Osteocyte (in vitro differentiated cells): ENCODE data around the gene USP49. TPM values are rescaled to one million over a fixed set of nuclear protein-coding genes. Genes with fewer than 3 reads are reported as not detected.

Source experiments
- DNase-seq: peaks from one replicate; pipeline ENCODE4 v3.0.0; 2021; ENCODE audit warnings: mixed read lengths; ENCODE audit not compliant: unreplicated experiment; ENCODE audit errors: extremely low spot score
- H3K27ac Mint-ChIP-seq: one replicate; pipeline ENCODE4 v1.8.0; 2021; ENCODE audit warnings: mild to moderate bottlenecking, mixed read lengths; ENCODE audit not compliant: unreplicated experiment
- H3K27me3 Mint-ChIP-seq: one replicate; pipeline ENCODE4 v1.8.0; 2021; ENCODE audit warnings: mixed read lengths; ENCODE audit not compliant: unreplicated experiment
- H3K36me3 Mint-ChIP-seq: one replicate; pipeline ENCODE4 v1.8.0; 2021; ENCODE audit warnings: mixed read lengths; ENCODE audit not compliant: unreplicated experiment
- H3K4me1 Mint-ChIP-seq: one replicate; pipeline ENCODE4 v1.8.0; 2021; ENCODE audit warnings: mixed read lengths; ENCODE audit not compliant: unreplicated experiment
- H3K4me3 Mint-ChIP-seq: one replicate; pipeline ENCODE4 v1.8.0; 2021; ENCODE audit warnings: mild to moderate bottlenecking, moderate library complexity, mixed read lengths; ENCODE audit not compliant: unreplicated experiment
- H3K9me3 Mint-ChIP-seq: one replicate; pipeline ENCODE4 v1.8.0; 2021; ENCODE audit warnings: mixed read lengths; ENCODE audit not compliant: unreplicated experiment
- CTCF ChIP-seq: fragments of 200-600 bp; sonication (generic); IDR thresholded peaks from 2 replicates; pipeline ENCODE4 v1.5.0; 2021; ENCODE audit warnings: antibody characterized with exemption, mild to moderate bottlenecking, moderate library complexity
- total RNA-seq: library from RNA; stranded (reverse); gene quantifications from 2 replicates; pipeline ENCODE4 v1.2.1, GENCODE V29; 2021

Gene USP49
- total RNA-seq, 1 donor from 2014 or later = 5.2 TPM

GRCh38 chr6:41758641-41759035 is 136.5 kb downstream of the USP49 start:
- no peaks in the 10 kb centered on the region for H3K4me1 Mint-ChIP-seq
- H3K36me3 Mint-ChIP-seq = no peaks in the 10 kb centered on the region
- H3K27ac Mint-ChIP-seq = no peak overlapping the region
- no peak for TF ChIP-seq CTCF
- no peak for DNase-seq
- H3K9me3 Mint-ChIP-seq = no peaks in the 10 kb centered on the region
- no peak overlapping the region for H3K4me3 Mint-ChIP-seq
- H3K27me3 Mint-ChIP-seq = peaks cover 16% of the 10 kb centered on the region

GRCh38 chr6:41757931-41758640 is 137.1 kb downstream of the USP49 start:
- no peak for DNase-seq
- TF ChIP-seq CTCF = no peak
- Mint-ChIP-seq H3K27me3 (peaks cover 22% of the 10 kb centered on the region), H3K4me3 (no peak overlapping the region), H3K4me1 (no peaks in the 10 kb centered on the region), H3K36me3 (no peaks in the 10 kb centered on the region), H3K27ac (no peak overlapping the region), H3K9me3 (no peaks in the 10 kb centered on the region)

GRCh38 chr6:41757271-41757670 is 137.9 kb downstream of the USP49 start:
- H3K4me1 Mint-ChIP-seq = no peaks in the 10 kb centered on the region
- TF ChIP-seq CTCF = no peak
- H3K36me3 Mint-ChIP-seq = no peaks in the 10 kb centered on the region
- no peak overlapping the region for H3K27ac Mint-ChIP-seq
- no peaks in the 10 kb centered on the region for H3K9me3 Mint-ChIP-seq
- peaks cover 23% of the 10 kb centered on the region for H3K27me3 Mint-ChIP-seq
- no peak overlapping the region for H3K4me3 Mint-ChIP-seq
- no peak for DNase-seq

- no peak for DNase-seq
- H3K4me3 Mint-ChIP-seq = no peak overlapping the region
- H3K27ac Mint-ChIP-seq = no peak overlapping the region
- no peaks in the 10 kb centered on the region for H3K36me3 Mint-ChIP-seq
- no peaks in the 10 kb centered on the region for H3K9me3 Mint-ChIP-seq
- peaks cover 23% of the 10 kb centered on the region for H3K27me3 Mint-ChIP-seq
- TF ChIP-seq CTCF = no peak
- no peaks in the 10 kb centered on the region for H3K4me1 Mint-ChIP-seq
Measured at GRCh38 chr6:41756354-41756753, 138.8 kb downstream of the USP49 start.

GRCh38 chr6:41755895-41756294 is 139.3 kb downstream of the USP49 start:
- no peak for DNase-seq
- Mint-ChIP-seq H3K9me3 (no peaks in the 10 kb centered on the region), H3K4me3 (no peak overlapping the region)

More at GRCh38 chr6:41755895-41756294, 139.3 kb downstream of the USP49 start:
- Mint-ChIP-seq H3K36me3 (no peaks in the 10 kb centered on the region), H3K4me1 (no peaks in the 10 kb centered on the region), H3K27me3 (peaks cover 23% of the 10 kb centered on the region), H3K27ac (no peak overlapping the region)
- TF ChIP-seq CTCF = no peak
